PC-9 (cell line): ENCODE measurements around the gene SH3GL3. TPM values are rescaled to one million over a fixed set of nuclear protein-coding genes. Genes with fewer than 3 reads are reported as not detected.

Experiments
- BruUV-seq: library from RNA; stranded (reverse); fragments of 400-500 nt; replicated peaks from 2 replicates; lab custom pipeline; 2021; lab: Mats Ljungman, UMichigan
- CTCF ChIA-PET: fragments of 300-600 bp; sonication (Branson Sonifier 250); formaldehyde crosslinking; loops from one replicate; lab custom pipeline; 2022; ENCODE audit warnings: antibody characterized with exemption; lab: Charles Lee
- POLR2A ChIA-PET: fragments of 300-600 bp; sonication (Branson Sonifier 250); formaldehyde crosslinking; loops from one replicate; lab custom pipeline; 2022; ENCODE audit warnings: antibody characterized with exemption; ENCODE audit not compliant: unreplicated experiment; lab: Charles Lee
- DNase-seq, 2 experiments: peaks; one replicate each; pipeline versions ENCODE4 v3.0.0 to v3.0.0-alpha.2; 2015 to 2022; ENCODE audit warnings: mixed read lengths in 1 of 2
- H2AFZ ChIP-seq: fragments of 200-600 bp; sonication (generic); 2 replicates; pipeline ENCODE4 v1.8.1; 2017; ENCODE audit warnings: antibody characterized with exemption
- H3F3A ChIP-seq: fragments of 200-600 bp; sonication (generic); 2 replicates; pipeline ENCODE4 v1.8.1; 2017; ENCODE audit warnings: antibody characterized with exemption, mild to moderate bottlenecking, low read depth; ENCODE audit not compliant: insufficient read depth
- H3K27ac ChIP-seq: fragments of 200-600 bp; sonication (generic); 2 replicates; pipeline ENCODE4 v1.6.1; 2016; ENCODE audit warnings: mixed run types
- H3K27me3 ChIP-seq: fragments of 200-600 bp; sonication (generic); 2 replicates; pipeline ENCODE4 v1.6.1; 2016; ENCODE audit warnings: low read depth, mixed run types; ENCODE audit not compliant: insufficient read depth
- H3K36me3 ChIP-seq: fragments of 200-600 bp; sonication (generic); 2 replicates; pipeline ENCODE4 v1.6.1; 2016; ENCODE audit warnings: low read depth, mixed run types
- H3K4me1 ChIP-seq: fragments of 200-600 bp; sonication (generic); replicated peaks from 2 replicates; pipeline ENCODE4 v1.6.1; 2016; ENCODE audit warnings: mixed run types; ENCODE audit not compliant: insufficient read depth
- H3K4me2 ChIP-seq: fragments of 200-600 bp; sonication (generic); 2 replicates; pipeline ENCODE4 v1.6.1; 2017; ENCODE audit warnings: mixed run types
- H3K4me3 ChIP-seq: fragments of 200-600 bp; sonication (generic); 2 replicates; pipeline ENCODE4 v1.6.1; 2016; ENCODE audit warnings: mixed run types
- H3K79me2 ChIP-seq: fragments of 200-600 bp; sonication (generic); 2 replicates; pipeline ENCODE4 v1.6.1; 2017; ENCODE audit warnings: low read depth, mixed run types
- H3K9me2 ChIP-seq: fragments of 200-600 bp; sonication (generic); 2 replicates; pipeline ENCODE4 v1.8.1; 2017; ENCODE audit warnings: mild to moderate bottlenecking; ENCODE audit not compliant: insufficient read depth
- H3K9me3 ChIP-seq: fragments of 200-600 bp; sonication (generic); 2 replicates; pipeline ENCODE4 v1.8.1; 2016; ENCODE audit warnings: low read depth; ENCODE audit not compliant: insufficient read depth
- H4K20me1 ChIP-seq: fragments of 200-600 bp; sonication (generic); 2 replicates; pipeline ENCODE4 v1.8.1; 2017; ENCODE audit not compliant: insufficient read depth
- EZH2 ChIP-seq: fragments of 200-600 bp; sonication (generic); IDR thresholded peaks from 2 replicates; pipeline ENCODE4 v1.8.0; 2017; ENCODE audit warnings: antibody characterized with exemption, low read depth
- intact Hi-C: fragments of 100-400 bp; cut with micrococcal nuclease; formaldehyde crosslinking; loops from one replicate; pipeline ENCODE4 v1.10.0; 2022; ENCODE audit not compliant: unreplicated experiment
- total RNA-seq: library from RNA; stranded (reverse); gene quantifications from 2 replicates; pipeline ENCODE4 v1.2.3, GENCODE V29; 2021
- TF ChIP-seq, protein P1 (sequence below): fragments of 200-600 bp; sonication (generic); conservative IDR thresholded peaks from 2 replicates; pipeline ENCODE4 v1.6.1; 2017; ENCODE audit warnings: mixed run types, antibody characterized with exemption, mild to moderate bottlenecking, moderate library complexity

The SH3GL3 gene
- total RNA-seq, 1 experiment from 2014 or later: 0.22 TPM

DNA sequence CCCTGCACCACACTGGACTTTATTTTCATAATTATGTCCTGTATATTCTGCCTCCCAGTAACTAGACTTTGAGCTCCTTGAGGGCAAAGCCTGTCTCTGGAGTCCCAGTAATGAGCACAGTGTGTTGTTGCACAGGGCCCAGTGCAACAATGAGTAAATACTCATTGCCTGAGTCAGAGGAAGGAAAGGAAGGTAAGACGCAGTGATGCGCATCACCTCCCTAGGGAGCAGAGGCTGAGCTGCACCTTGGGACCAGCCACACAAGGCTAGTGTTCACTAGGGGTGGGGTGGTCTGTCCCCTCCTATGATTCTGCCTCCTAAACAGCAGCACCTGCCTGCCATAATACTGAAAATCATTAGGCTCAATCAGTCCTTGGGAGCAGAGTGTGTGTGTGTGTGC, 120.2 kb downstream of the SH3GL3 start:
- DNase-seq: no peak
- Histone ChIP-seq H3K27me3 (no peaks in the 10 kb centered on the region), H3K4me2 (no peak overlapping the region), H2AFZ (no peak overlapping the region), H3K36me3 (no peaks in the 10 kb centered on the region), H4K20me1 (no peaks in the 10 kb centered on the region), H3K9me3 (no peaks in the 10 kb centered on the region), H3K27ac (no peak overlapping the region), H3K4me1 (no peaks in the 10 kb centered on the region), H3F3A (no peaks in the 10 kb centered on the region), H3K9me2 (no peaks in the 10 kb centered on the region), H3K79me2 (no peaks in the 10 kb centered on the region), H3K4me3 (no peak overlapping the region)
- no peak for TF ChIP-seq EZH2
- TF ChIP-seq, protein P1, sequence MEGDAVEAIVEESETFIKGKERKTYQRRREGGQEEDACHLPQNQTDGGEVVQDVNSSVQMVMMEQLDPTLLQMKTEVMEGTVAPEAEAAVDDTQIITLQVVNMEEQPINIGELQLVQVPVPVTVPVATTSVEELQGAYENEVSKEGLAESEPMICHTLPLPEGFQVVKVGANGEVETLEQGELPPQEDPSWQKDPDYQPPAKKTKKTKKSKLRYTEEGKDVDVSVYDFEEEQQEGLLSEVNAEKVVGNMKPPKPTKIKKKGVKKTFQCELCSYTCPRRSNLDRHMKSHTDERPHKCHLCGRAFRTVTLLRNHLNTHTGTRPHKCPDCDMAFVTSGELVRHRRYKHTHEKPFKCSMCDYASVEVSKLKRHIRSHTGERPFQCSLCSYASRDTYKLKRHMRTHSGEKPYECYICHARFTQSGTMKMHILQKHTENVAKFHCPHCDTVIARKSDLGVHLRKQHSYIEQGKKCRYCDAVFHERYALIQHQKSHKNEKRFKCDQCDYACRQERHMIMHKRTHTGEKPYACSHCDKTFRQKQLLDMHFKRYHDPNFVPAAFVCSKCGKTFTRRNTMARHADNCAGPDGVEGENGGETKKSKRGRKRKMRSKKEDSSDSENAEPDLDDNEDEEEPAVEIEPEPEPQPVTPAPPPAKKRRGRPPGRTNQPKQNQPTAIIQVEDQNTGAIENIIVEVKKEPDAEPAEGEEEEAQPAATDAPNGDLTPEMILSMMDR: no peak
- ChIA-PET CTCF (no interaction called here), POLR2A (no interaction called here)
- intact Hi-C loops: no loop called here
- no TSS peak for BruUV-seq

DNA sequence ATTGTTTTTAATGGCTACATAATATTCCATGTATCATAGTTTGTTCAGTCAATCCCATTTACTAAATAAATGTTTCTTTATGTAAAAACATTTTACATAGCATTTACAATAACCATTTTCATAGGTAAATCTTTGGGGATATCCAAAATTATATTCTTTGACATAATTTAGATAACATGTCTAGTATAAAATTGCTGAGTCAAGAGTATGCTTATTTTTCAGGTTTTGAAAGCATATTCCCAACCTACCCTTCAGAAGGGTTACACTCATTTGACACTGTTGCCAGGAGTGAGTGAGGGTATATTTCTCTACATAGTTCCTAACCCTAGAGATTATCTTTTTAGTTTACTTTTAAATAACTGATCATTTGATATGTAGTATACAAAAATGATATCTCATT, 122.2 kb downstream of the SH3GL3 start:
- Histone ChIP-seq H3K27ac (no peak overlapping the region), H3F3A (no peaks in the 10 kb centered on the region), H4K20me1 (no peaks in the 10 kb centered on the region), H3K9me2 (no peaks in the 10 kb centered on the region), H3K9me3 (no peaks in the 10 kb centered on the region), H3K79me2 (no peaks in the 10 kb centered on the region), H3K36me3 (no peaks in the 10 kb centered on the region), H3K4me3 (no peak overlapping the region), H3K27me3 (no peaks in the 10 kb centered on the region), H2AFZ (no peak overlapping the region), H3K4me2 (no peak overlapping the region), H3K4me1 (no peaks in the 10 kb centered on the region)
- intact Hi-C loops: no loop called here
- TF ChIP-seq, protein P1: no peak
- no peak for TF ChIP-seq EZH2
- ChIA-PET CTCF (no interaction called here), POLR2A (no interaction called here)
- BruUV-seq: no TSS peak
- DNase-seq: no peak

DNA sequence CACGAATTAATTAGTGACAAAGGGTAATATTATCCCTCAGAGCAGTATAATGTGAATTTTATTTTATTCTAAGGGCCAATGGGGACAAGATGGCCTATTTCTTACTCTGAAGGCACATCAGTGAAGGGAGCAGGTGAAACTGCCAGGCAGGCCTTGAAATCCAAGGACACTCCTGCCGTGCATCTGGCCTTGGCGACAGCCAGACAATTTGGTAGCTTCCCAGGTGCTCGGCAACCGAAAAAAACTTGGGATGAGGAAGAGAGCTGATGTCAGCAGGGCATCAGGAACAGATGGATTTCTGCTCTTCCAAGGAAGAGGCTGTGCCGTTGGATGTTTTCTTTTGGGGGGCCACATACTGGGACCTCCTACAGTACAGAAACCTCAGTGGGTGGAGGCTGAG, 123.6 kb downstream of the SH3GL3 start:
- H2AFZ ChIP-seq: no peak overlapping the region
- BruUV-seq: no TSS peak
- H4K20me1 ChIP-seq: no peaks in the 10 kb centered on the region
- H3K79me2 ChIP-seq: no peaks in the 10 kb centered on the region
- no peaks in the 10 kb centered on the region for H3K36me3 ChIP-seq
- intact Hi-C loops: loop anchor here (5.0 kb wide), 1 partner anchor 267 kb away; no protein-coding TSS in a partner anchor
- H3K9me2 ChIP-seq: no peaks in the 10 kb centered on the region
- no peaks in the 10 kb centered on the region for H3K4me1 ChIP-seq
- TF ChIP-seq EZH2: no peak
- TF ChIP-seq, protein P1: no peak
- H3K4me2 ChIP-seq: no peak overlapping the region
- ChIA-PET POLR2A (no interaction called here), CTCF (no interaction called here)
- no peaks in the 10 kb centered on the region for H3K27me3 ChIP-seq
- H3K9me3 ChIP-seq: no peaks in the 10 kb centered on the region
- no peaks in the 10 kb centered on the region for H3F3A ChIP-seq
- no peak overlapping the region for H3K27ac ChIP-seq
- H3K4me3 ChIP-seq: no peak overlapping the region
- no peak for DNase-seq
